HepG2 (cell line): Measurements from ENCODE around the gene EPB41L2. TPM values are rescaled to one million over a fixed set of nuclear protein-coding genes. Genes with fewer than 3 reads are reported as not detected.

Source experiments
- ATAD3A ChIP-seq: sonication (generic); formaldehyde crosslinking; IDR thresholded peaks from 2 replicates; pipeline ENCODE4 v1.4.0; 2020; ENCODE audit warnings: missing genetic modification reagents
- ATRX ChIP-seq: sonication (generic); formaldehyde crosslinking; IDR thresholded peaks from 2 replicates; pipeline ENCODE4 v1.4.0; 2020; ENCODE audit warnings: missing genetic modification reagents, borderline replicate concordance
- ETV5 ChIP-seq: IDR thresholded peaks from 2 replicates; pipeline ENCODE4 v1.6.1; 2018; ENCODE audit warnings: missing biosample characterization, missing genetic modification reagents, inconsistent platforms, borderline replicate concordance
- HNRNPL ChIP-seq: fragments of 200-400 bp; formaldehyde crosslinking; IDR thresholded peaks from 2 replicates; pipeline ENCODE4 v1.6.1; 2017; ENCODE audit warnings: mild to moderate bottlenecking, low read depth, low read length
- NCOA5 ChIP-seq: sonication (generic); formaldehyde crosslinking; IDR thresholded peaks from 2 replicates; pipeline ENCODE4 v1.4.0; 2020; ENCODE audit warnings: missing genetic modification reagents
- NFE2L1 ChIP-seq: sonication (generic); formaldehyde crosslinking; IDR thresholded peaks from 2 replicates; pipeline ENCODE4 v1.4.0; 2020; ENCODE audit warnings: missing genetic modification reagents, mild to moderate bottlenecking, borderline replicate concordance
- NR3C1 ChIP-seq: sonication (generic); formaldehyde crosslinking; IDR thresholded peaks from 2 replicates; pipeline ENCODE4 v1.4.0; 2020; ENCODE audit warnings: missing genetic modification reagents
- PHF5A ChIP-seq: IDR thresholded peaks from one replicate; pipeline ENCODE4 v1.6.1; 2018; ENCODE audit warnings: low read depth, missing genetic modification reagents; ENCODE audit not compliant: unreplicated experiment
- REXO4 ChIP-seq: sonication (generic); formaldehyde crosslinking; IDR thresholded peaks from 2 replicates; pipeline ENCODE4 v1.8.0; 2022; ENCODE audit warnings: missing genetic modification reagents, mild to moderate bottlenecking, borderline replicate concordance
- TP53 ChIP-seq: sonication (generic); formaldehyde crosslinking; conservative IDR thresholded peaks from 2 replicates; pipeline ENCODE4 v1.4.0; 2020; ENCODE audit warnings: missing genetic modification reagents
- ZFY ChIP-seq: sonication (generic); formaldehyde crosslinking; IDR thresholded peaks from 2 replicates; pipeline ENCODE4 v1.4.0; 2020; ENCODE audit warnings: missing genetic modification reagents
- ZNF468 ChIP-seq: sonication (generic); formaldehyde crosslinking; IDR thresholded peaks from 2 replicates; pipeline ENCODE4 v1.8.0; 2022; ENCODE audit warnings: mild to moderate bottlenecking, moderate library complexity, missing genetic modification reagents
- ZNF484 ChIP-seq: sonication (generic); formaldehyde crosslinking; IDR thresholded peaks from 2 replicates; pipeline ENCODE4 v1.5.1; 2020; ENCODE audit warnings: mild to moderate bottlenecking, low read depth, missing genetic modification reagents, borderline replicate concordance
- ZNF780A ChIP-seq: sonication (generic); formaldehyde crosslinking; IDR thresholded peaks from 2 replicates; pipeline ENCODE4 v1.8.0; 2022; ENCODE audit warnings: mild to moderate bottlenecking, missing genetic modification reagents, moderate library complexity
- polyA plus RNA-seq, 8 experiments: library from polyadenylated mRNA; depleted of rRNA in 3 of 8; stranded (reverse) in 7 of 8; unstranded in 1 of 8; fragments of >200 nt; fragmentation: Illumina TruSeq in 4 of 8; extraction: Trizol in 4 of 8; gene quantifications; 2 replicates each; pipeline versions ENCODE4 v1.2.1 to v1.2.3, GENCODE V29; 2011 to 2016; ENCODE audit warnings: low read depth in 4 of 8, missing spikeins in 1 of 8, mixed read lengths in 1 of 8; ENCODE audit not compliant: insufficient read depth in 1 of 8
- total RNA-seq, 5 experiments: library from RNA; depleted of rRNA; stranded (reverse); fragments of >200 nt; fragmentation: Illumina TruSeq; extraction: Trizol; gene quantifications; 2 replicates each; pipeline ENCODE4 v1.2.3, GENCODE V29; 2016; ENCODE audit warnings: low read depth in 1 of 5
- TF ChIP-seq, protein P1 (sequence below): sonication (generic); formaldehyde crosslinking; IDR thresholded peaks from 2 replicates; pipeline ENCODE4 v1.4.0; 2020; ENCODE audit warnings: mild to moderate bottlenecking, missing genetic modification reagents
- TF ChIP-seq, protein P2 (sequence below): sonication (generic); formaldehyde crosslinking; conservative IDR thresholded peaks from 2 replicates; pipeline ENCODE4 v1.8.0; 2022; ENCODE audit warnings: missing genetic modification reagents
- TF ChIP-seq, protein P3 (sequence below): sonication (generic); formaldehyde crosslinking; IDR thresholded peaks from 2 replicates; pipeline ENCODE4 v1.5.0; 2020; ENCODE audit warnings: mild to moderate bottlenecking, missing genetic modification reagents
- TF ChIP-seq, protein P4 (sequence below): sonication (generic); formaldehyde crosslinking; IDR thresholded peaks from 2 replicates; pipeline ENCODE4 v1.8.0; 2022; ENCODE audit warnings: mild to moderate bottlenecking, missing genetic modification reagents; ENCODE audit not compliant: insufficient replicate concordance

EPB41L2 gene
- total and polyA plus RNA-seq, 2 of the 13 experiments (the other 11 are each of a cell fraction or from before 2014, with no cell fraction given), result 41.7 to 56.4 TPM

DNA sequence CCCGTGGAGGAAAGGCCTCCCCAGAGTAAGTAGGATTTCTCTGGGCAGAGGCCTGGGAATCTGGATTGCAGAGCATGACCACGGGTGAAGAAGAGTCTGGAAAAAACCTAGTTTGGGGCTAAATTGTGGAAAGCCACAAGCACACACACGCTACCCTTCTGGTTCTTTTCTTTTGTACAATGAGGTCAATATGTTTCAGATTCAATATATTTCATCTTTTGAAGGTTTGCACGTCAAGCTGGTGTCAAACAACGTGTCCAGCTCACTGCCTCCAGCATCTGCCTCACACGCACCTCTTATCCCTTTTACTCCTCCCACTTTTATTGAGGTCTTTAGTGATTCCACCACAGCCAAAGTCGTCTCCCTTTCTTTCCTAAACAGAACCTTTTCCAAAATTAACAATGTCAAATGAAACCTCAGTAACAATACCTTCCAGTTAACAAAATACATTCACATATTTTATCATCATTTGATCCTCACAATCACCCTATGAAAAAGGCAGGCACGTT, 773 bp upstream of the EPB41L2 start (continued):
- TF ChIP-seq, protein P1, sequence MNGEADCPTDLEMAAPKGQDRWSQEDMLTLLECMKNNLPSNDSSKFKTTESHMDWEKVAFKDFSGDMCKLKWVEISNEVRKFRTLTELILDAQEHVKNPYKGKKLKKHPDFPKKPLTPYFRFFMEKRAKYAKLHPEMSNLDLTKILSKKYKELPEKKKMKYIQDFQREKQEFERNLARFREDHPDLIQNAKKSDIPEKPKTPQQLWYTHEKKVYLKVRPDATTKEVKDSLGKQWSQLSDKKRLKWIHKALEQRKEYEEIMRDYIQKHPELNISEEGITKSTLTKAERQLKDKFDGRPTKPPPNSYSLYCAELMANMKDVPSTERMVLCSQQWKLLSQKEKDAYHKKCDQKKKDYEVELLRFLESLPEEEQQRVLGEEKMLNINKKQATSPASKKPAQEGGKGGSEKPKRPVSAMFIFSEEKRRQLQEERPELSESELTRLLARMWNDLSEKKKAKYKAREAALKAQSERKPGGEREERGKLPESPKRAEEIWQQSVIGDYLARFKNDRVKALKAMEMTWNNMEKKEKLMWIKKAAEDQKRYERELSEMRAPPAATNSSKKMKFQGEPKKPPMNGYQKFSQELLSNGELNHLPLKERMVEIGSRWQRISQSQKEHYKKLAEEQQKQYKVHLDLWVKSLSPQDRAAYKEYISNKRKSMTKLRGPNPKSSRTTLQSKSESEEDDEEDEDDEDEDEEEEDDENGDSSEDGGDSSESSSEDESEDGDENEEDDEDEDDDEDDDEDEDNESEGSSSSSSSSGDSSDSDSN, result no peak
- TF ChIP-seq TP53 (CRISPR knock-in tag) (no peak), ATRX (CRISPR knock-in tag) (no peak), HNRNPL (no peak), ETV5 (CRISPR knock-in tag) (peak; percentile 58; the same call in 1 of the 2 replicates), ZNF780A (CRISPR knock-in tag) (no peak), ZFY (CRISPR knock-in tag) (no peak), ZNF468 (no peak), PHF5A (CRISPR knock-in tag) (no peak), ZNF484 (no peak), REXO4 (no peak), ATAD3A (CRISPR knock-in tag) (no peak), NCOA5 (CRISPR knock-in tag) (no peak), NFE2L1 (CRISPR knock-in tag) (no peak), NR3C1 (no peak)
- TF ChIP-seq, protein P2, sequence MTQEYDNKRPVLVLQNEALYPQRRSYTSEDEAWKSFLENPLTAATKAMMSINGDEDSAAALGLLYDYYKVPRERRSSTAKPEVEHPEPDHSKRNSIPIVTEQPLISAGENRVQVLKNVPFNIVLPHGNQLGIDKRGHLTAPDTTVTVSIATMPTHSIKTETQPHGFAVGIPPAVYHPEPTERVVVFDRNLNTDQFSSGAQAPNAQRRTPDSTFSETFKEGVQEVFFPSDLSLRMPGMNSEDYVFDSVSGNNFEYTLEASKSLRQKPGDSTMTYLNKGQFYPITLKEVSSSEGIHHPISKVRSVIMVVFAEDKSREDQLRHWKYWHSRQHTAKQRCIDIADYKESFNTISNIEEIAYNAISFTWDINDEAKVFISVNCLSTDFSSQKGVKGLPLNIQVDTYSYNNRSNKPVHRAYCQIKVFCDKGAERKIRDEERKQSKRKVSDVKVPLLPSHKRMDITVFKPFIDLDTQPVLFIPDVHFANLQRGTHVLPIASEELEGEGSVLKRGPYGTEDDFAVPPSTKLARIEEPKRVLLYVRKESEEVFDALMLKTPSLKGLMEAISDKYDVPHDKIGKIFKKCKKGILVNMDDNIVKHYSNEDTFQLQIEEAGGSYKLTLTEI (CRISPR knock-in tag), result no peak
- TF ChIP-seq, protein P3, sequence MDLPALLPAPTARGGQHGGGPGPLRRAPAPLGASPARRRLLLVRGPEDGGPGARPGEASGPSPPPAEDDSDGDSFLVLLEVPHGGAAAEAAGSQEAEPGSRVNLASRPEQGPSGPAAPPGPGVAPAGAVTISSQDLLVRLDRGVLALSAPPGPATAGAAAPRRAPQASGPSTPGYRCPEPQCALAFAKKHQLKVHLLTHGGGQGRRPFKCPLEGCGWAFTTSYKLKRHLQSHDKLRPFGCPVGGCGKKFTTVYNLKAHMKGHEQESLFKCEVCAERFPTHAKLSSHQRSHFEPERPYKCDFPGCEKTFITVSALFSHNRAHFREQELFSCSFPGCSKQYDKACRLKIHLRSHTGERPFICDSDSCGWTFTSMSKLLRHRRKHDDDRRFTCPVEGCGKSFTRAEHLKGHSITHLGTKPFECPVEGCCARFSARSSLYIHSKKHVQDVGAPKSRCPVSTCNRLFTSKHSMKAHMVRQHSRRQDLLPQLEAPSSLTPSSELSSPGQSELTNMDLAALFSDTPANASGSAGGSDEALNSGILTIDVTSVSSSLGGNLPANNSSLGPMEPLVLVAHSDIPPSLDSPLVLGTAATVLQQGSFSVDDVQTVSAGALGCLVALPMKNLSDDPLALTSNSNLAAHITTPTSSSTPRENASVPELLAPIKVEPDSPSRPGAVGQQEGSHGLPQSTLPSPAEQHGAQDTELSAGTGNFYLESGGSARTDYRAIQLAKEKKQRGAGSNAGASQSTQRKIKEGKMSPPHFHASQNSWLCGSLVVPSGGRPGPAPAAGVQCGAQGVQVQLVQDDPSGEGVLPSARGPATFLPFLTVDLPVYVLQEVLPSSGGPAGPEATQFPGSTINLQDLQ (CRISPR knock-in tag), result peak; percentile 98
- TF ChIP-seq, protein P4, sequence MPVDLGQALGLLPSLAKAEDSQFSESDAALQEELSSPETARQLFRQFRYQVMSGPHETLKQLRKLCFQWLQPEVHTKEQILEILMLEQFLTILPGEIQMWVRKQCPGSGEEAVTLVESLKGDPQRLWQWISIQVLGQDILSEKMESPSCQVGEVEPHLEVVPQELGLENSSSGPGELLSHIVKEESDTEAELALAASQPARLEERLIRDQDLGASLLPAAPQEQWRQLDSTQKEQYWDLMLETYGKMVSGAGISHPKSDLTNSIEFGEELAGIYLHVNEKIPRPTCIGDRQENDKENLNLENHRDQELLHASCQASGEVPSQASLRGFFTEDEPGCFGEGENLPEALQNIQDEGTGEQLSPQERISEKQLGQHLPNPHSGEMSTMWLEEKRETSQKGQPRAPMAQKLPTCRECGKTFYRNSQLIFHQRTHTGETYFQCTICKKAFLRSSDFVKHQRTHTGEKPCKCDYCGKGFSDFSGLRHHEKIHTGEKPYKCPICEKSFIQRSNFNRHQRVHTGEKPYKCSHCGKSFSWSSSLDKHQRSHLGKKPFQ (CRISPR knock-in tag), result no peak
